Panc1 (cell line): Measurements from ENCODE around the gene RIPOR2. TPM values are rescaled to one million over a fixed set of nuclear protein-coding genes. Genes with fewer than 3 reads are reported as not detected.

ENCODE experiments used
- ATAC-seq: fragments of 200-7000 bp; cut with Tn5 transposase; 2 replicates; pipeline ENCODE4 v1.9.1; 2020; ENCODE audit warnings: mild to moderate bottlenecking, moderate library complexity
- BruUV-seq: library from RNA; stranded (reverse); fragments of 400-500 nt; replicated peaks from 2 replicates; lab custom pipeline; 2021; lab: Mats Ljungman, UMichigan
- CTCF ChIA-PET: fragments of 300-600 bp; sonication (Branson Sonifier 250); formaldehyde crosslinking; loops from one replicate; lab custom pipeline; 2022; ENCODE audit warnings: antibody characterized with exemption; lab: Charles Lee
- POLR2A ChIA-PET: fragments of 300-600 bp; sonication (Branson Sonifier 250); formaldehyde crosslinking; loops from one replicate; lab custom pipeline; 2022; ENCODE audit warnings: antibody characterized with exemption; lab: Charles Lee
- DNase-seq: peaks from one replicate; pipeline ENCODE4 v3.0.0-alpha.2; 2010; ENCODE audit warnings: low read depth, low spot score
- H3K27ac ChIP-seq: 2 replicates; pipeline ENCODE4 v1.5.1; 2011; ENCODE audit warnings: mild to moderate bottlenecking, low read length, inconsistent platforms
- H3K27me3 ChIP-seq: fragments of 200-500 bp; sonication (Bioruptor generic); 2 replicates; pipeline ENCODE4 v1.6.0; 2014; ENCODE audit warnings: low read length, inconsistent platforms; ENCODE audit not compliant: control insufficient read depth, insufficient read depth
- H3K36me3 ChIP-seq: fragments of 200-500 bp; sonication (Bioruptor generic); 2 replicates; pipeline ENCODE4 v1.5.1; 2014; ENCODE audit warnings: inconsistent platforms, mild to moderate bottlenecking, low read length, moderate library complexity; ENCODE audit not compliant: control insufficient read depth, insufficient read depth
- H3K4me1 ChIP-seq: 2 replicates; pipeline ENCODE4 v1.5.1; 2011; ENCODE audit warnings: inconsistent platforms, mild to moderate bottlenecking, low read length, moderate library complexity; ENCODE audit not compliant: control insufficient read depth, insufficient read depth
- H3K4me3 ChIP-seq, 2 experiments: 2 replicates each; pipeline ENCODE4 v1.5.1; 2011 to 2012; ENCODE audit warnings: low read depth in 2 of 2, low read length in 2 of 2, mild to moderate bottlenecking in 2 of 2, inconsistent platforms in 1 of 2, moderate library complexity in 1 of 2
- H3K9me3 ChIP-seq: fragments of 200-500 bp; sonication (Bioruptor generic); 2 replicates; pipeline ENCODE4 v1.5.1; 2014; ENCODE audit warnings: low read depth, mild to moderate bottlenecking, inconsistent platforms, low read length, moderate library complexity; ENCODE audit not compliant: control insufficient read depth, insufficient read depth
- POLR2AphosphoS5 ChIP-seq: IDR thresholded peaks from 2 replicates; pipeline ENCODE4 v1.6.1; 2012; ENCODE audit warnings: mild to moderate bottlenecking, low read depth, low read length, moderate library complexity
- REST ChIP-seq, 2 experiments: IDR thresholded peaks; 2 replicates each; pipeline ENCODE4 v1.6.1; 2011 to 2012; ENCODE audit warnings: low read depth in 2 of 2, control low read depth in 1 of 2, low read length in 1 of 2, mild to moderate bottlenecking in 1 of 2, moderate library complexity in 1 of 2; ENCODE audit not compliant: insufficient read depth in 1 of 2
- SIN3A ChIP-seq: IDR thresholded peaks from 2 replicates; pipeline ENCODE4 v1.6.1; 2012; ENCODE audit warnings: low read depth, mild to moderate bottlenecking, low read length, moderate library complexity, borderline replicate concordance; ENCODE audit not compliant: insufficient read depth
- TCF7L2 ChIP-seq: IDR thresholded peaks from 2 replicates; pipeline ENCODE4 v1.6.1; 2011; ENCODE audit warnings: mild to moderate bottlenecking, low read depth, low read length, inconsistent platforms
- in situ Hi-C: cut with HindIII; loops from 2 replicates; pipeline ENCODE4 v1.10.0; 2016; ENCODE audit warnings: low sequenced_read_pairs, low pct_unique_long_range_greater_than_20kb
- intact Hi-C: fragments of 100-400 bp; cut with micrococcal nuclease; formaldehyde crosslinking; loops from one replicate; pipeline ENCODE4 v1.10.0; 2022; ENCODE audit not compliant: unreplicated experiment
- total RNA-seq: library from RNA; stranded (reverse); gene quantifications from one replicate; pipeline ENCODE4 v1.2.1, GENCODE V29; 2021; ENCODE audit not compliant: unreplicated experiment
- TF ChIP-seq, protein P1 (sequence below): fragments of 450-650 bp; IDR thresholded peaks from 2 replicates; pipeline ENCODE4 v1.5.1; 2017; ENCODE audit warnings: mild to moderate bottlenecking

The RIPOR2 gene
- total RNA-seq, 1 experiment from 2014 or later, result 0.54 TPM

DNA sequence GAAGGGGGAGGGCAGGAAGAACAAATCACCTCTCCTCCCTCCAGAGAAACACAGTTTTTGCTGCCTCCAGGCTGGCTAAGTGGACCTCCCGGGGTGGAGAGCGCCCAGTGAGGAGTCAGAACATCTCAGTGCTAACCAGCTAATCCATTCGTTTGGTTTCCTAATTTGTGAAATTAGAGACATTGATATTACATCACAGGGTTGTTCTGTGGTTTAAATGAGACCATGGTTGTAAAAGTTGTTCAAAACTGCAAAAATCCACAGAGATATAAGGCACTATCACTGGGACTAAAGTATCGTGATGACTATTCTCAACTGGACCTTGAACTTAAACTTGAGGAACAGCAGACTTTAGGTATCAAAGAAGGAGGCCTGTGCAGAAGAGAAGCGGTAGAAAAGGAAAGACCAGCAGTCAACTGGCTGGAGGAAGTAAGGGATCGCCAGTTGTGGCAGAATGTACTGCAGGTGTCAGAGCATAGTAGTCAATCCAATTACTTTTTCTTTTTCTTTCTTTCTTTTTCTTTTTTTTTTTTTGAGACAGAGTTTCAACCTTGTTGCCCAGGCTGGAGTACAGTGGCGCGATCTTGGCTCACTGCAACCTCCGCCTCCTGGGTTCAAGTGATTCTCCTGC is 33.9 kb downstream of the RIPOR2 start:
- intact Hi-C loops (no loop called here), in situ Hi-C loops (no loop called here)
- BruUV-seq, result no TSS peak
- H3K27me3 ChIP-seq, result peaks cover 5% of the 10 kb centered on the region
- TF ChIP-seq TCF7L2 (no peak), SIN3A (no peak), REST (IDR thresholded peaks at IDR 0.05; ENCODE audit: insufficient read depth in 1 of 2, low read depth in 2 of 2, low read length in 1 of 2) (no peak), POLR2AphosphoS5 (no peak)
- TF ChIP-seq, protein P1, sequence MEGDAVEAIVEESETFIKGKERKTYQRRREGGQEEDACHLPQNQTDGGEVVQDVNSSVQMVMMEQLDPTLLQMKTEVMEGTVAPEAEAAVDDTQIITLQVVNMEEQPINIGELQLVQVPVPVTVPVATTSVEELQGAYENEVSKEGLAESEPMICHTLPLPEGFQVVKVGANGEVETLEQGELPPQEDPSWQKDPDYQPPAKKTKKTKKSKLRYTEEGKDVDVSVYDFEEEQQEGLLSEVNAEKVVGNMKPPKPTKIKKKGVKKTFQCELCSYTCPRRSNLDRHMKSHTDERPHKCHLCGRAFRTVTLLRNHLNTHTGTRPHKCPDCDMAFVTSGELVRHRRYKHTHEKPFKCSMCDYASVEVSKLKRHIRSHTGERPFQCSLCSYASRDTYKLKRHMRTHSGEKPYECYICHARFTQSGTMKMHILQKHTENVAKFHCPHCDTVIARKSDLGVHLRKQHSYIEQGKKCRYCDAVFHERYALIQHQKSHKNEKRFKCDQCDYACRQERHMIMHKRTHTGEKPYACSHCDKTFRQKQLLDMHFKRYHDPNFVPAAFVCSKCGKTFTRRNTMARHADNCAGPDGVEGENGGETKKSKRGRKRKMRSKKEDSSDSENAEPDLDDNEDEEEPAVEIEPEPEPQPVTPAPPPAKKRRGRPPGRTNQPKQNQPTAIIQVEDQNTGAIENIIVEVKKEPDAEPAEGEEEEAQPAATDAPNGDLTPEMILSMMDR, result no peak
- no peak for ATAC-seq
- no peaks in the 10 kb centered on the region for H3K9me3 ChIP-seq
- ChIA-PET CTCF (no interaction called here), POLR2A (no interaction called here)
- H3K4me1 ChIP-seq, result no peaks in the 10 kb centered on the region
- DNase-seq, result no peak
- no peaks in the 10 kb centered on the region for H3K36me3 ChIP-seq
- H3K27ac ChIP-seq, result no peak overlapping the region
- H3K4me3 ChIP-seq, result no peak overlapping the region

GRCh38 chr6:24900917-24901697 is 34.7 kb downstream of the RIPOR2 start:
- TF ChIP-seq TCF7L2, result no peak
- no peak for TF ChIP-seq SIN3A
- TF ChIP-seq POLR2AphosphoS5, result no peak
- TF ChIP-seq, protein P1, result no peak
- no peak for TF ChIP-seq REST (IDR thresholded peaks at IDR 0.05; ENCODE audit: insufficient read depth in 1 of 2, low read depth in 2 of 2, low read length in 1 of 2)
- Histone ChIP-seq H3K4me1 (no peaks in the 10 kb centered on the region), H3K27me3 (peaks cover 5% of the 10 kb centered on the region; the same call in 1 of the 2 replicates), H3K36me3 (no peaks in the 10 kb centered on the region), H3K27ac (no peak overlapping the region), H3K4me3 (no peak overlapping the region), H3K9me3 (no peaks in the 10 kb centered on the region)
- POLR2A ChIA-PET, result no interaction called here
- CTCF ChIA-PET, result no interaction called here
- ATAC-seq (no peak), DNase-seq (no peak)
- intact Hi-C loops (no loop called here), in situ Hi-C loops (no loop called here)
- BruUV-seq, result no TSS peak
